ENCODE results near the gene SETSIP.

DNA sequence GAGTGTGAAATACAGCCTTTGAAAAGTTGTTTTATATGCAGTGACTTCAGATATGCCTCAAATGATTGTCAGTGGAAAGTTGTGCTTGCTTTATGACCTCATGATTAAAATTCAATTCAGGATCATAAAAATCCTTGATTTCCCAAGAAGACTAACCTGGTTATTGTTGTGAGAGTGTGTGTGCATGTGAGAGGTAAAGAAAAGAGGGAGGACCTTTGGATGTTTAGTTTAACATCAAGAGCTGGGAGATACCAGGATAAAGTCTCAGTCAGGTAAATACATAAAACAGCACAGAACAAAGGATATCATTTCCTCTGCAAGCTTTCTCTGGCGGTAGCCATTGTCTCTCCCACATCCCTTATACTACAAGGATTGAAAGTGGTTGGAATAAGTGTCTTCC lies 19.4 kb upstream of the SETSIP start:
- TF ChIP-seq, protein P1, sequence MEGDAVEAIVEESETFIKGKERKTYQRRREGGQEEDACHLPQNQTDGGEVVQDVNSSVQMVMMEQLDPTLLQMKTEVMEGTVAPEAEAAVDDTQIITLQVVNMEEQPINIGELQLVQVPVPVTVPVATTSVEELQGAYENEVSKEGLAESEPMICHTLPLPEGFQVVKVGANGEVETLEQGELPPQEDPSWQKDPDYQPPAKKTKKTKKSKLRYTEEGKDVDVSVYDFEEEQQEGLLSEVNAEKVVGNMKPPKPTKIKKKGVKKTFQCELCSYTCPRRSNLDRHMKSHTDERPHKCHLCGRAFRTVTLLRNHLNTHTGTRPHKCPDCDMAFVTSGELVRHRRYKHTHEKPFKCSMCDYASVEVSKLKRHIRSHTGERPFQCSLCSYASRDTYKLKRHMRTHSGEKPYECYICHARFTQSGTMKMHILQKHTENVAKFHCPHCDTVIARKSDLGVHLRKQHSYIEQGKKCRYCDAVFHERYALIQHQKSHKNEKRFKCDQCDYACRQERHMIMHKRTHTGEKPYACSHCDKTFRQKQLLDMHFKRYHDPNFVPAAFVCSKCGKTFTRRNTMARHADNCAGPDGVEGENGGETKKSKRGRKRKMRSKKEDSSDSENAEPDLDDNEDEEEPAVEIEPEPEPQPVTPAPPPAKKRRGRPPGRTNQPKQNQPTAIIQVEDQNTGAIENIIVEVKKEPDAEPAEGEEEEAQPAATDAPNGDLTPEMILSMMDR (conservative IDR thresholded peaks at IDR 0.05; ENCODE audit: low read length), result no peak
- TF ChIP-seq EZH2phosphoT487 (IDR thresholded peaks at IDR 0.05; ENCODE audit: borderline replicate concordance, low read depth, low read length), result no peak
